ENCODE measurements around the gene MEX3C.

- TF ChIP-seq CTCF (IDR thresholded peaks at IDR 0.05) (no peak), POLR2A (IDR thresholded peaks at IDR 0.05) (no peak), EP300 (IDR thresholded peaks at IDR 0.05) (no peak)
Observed at GRCh38 chr18:51153659-51154371, 43.7 kb downstream of the MEX3C start.
